ENCODE measurements around the gene ELAVL1.

Gene ELAVL1

GRCh38 chr19:7908742-7909461 is 96.5 kb downstream of the ELAVL1 start:
- DNase-seq: no peak
